AG10803 (cell line): ENCODE measurements around the gene RDH14.

Source experiments
- DNase-seq: peaks from one replicate; pipeline ENCODE4 v3.0.0; 2010; ENCODE audit warnings: low read depth
- H3K4me3 ChIP-seq: 2 replicates; pipeline ENCODE4 v1.5.1; 2011; ENCODE audit warnings: mild to moderate bottlenecking, low read length, control low read depth
- TF ChIP-seq, protein P1 (sequence below): conservative IDR thresholded peaks from 2 replicates; pipeline ENCODE4 v1.5.1; 2011; ENCODE audit warnings: mild to moderate bottlenecking, low read length, control low read depth, inconsistent platforms

The RDH14 gene

DNA sequence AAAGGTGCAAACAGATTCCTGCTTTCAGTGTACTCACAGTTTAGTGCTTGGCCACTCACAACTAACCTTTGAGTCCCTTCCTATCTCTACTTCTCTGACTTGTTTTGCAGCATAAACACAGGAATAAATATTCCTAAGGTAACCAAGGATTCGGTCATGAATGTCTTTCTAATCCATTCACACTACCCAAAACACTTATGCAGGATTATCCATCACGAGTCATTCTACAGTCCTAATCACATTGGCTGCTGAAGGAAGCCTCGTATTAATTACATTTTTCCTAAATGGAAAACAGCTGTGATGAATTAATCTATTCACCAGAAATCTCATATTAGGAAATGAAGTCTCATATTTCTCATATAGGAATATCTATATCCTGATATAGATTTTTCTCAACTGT, 16.3 kb downstream of the RDH14 start:
- DNase-seq = peak; percentile 12
- no peak overlapping the region for H3K4me3 ChIP-seq
- TF ChIP-seq, protein P1, sequence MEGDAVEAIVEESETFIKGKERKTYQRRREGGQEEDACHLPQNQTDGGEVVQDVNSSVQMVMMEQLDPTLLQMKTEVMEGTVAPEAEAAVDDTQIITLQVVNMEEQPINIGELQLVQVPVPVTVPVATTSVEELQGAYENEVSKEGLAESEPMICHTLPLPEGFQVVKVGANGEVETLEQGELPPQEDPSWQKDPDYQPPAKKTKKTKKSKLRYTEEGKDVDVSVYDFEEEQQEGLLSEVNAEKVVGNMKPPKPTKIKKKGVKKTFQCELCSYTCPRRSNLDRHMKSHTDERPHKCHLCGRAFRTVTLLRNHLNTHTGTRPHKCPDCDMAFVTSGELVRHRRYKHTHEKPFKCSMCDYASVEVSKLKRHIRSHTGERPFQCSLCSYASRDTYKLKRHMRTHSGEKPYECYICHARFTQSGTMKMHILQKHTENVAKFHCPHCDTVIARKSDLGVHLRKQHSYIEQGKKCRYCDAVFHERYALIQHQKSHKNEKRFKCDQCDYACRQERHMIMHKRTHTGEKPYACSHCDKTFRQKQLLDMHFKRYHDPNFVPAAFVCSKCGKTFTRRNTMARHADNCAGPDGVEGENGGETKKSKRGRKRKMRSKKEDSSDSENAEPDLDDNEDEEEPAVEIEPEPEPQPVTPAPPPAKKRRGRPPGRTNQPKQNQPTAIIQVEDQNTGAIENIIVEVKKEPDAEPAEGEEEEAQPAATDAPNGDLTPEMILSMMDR = no peak

DNA sequence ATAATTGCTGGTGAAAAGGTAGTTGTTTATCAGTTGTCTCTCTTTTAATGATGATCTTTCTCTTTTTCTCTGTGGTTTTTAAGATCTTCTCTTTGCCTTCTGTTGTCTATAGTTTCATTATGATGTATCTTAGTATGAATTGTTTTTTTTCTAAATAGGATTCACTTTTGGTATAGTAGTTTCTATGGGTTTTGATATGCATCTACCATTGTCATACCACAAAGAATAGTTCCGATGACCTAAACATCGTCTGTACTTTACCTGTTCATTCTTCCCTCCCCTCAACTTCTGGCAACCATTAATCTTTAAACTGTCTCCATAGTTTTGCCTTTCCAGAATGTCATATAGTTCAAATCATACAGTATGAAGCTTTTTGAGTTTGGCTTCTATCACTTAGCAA, 19.6 kb downstream of the RDH14 start:
- TF ChIP-seq, protein P1 = no peak
- H3K4me3 ChIP-seq = no peak overlapping the region
- no peak for DNase-seq

DNA sequence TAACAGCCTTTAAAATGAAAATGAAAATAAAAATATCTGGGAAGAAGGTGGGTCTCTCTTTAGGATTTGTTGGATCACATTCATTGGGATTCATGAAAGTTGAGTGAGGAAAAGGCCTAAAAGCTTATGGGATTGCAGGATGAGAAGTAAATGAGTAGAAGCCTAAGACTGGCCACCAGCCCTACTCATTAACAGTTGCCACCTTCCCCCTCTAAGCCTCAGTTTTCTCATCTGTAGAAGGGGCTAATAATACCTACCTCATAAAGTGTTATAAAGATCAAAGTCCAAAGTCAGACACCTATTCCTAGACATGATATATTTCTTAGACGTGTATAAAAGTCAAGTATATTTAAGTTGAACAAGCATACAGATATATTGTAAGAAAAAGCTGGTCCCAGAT, 23.8 kb downstream of the RDH14 start:
- DNase-seq = no peak
- TF ChIP-seq, protein P1 = no peak
- H3K4me3 ChIP-seq = no peak overlapping the region

DNA sequence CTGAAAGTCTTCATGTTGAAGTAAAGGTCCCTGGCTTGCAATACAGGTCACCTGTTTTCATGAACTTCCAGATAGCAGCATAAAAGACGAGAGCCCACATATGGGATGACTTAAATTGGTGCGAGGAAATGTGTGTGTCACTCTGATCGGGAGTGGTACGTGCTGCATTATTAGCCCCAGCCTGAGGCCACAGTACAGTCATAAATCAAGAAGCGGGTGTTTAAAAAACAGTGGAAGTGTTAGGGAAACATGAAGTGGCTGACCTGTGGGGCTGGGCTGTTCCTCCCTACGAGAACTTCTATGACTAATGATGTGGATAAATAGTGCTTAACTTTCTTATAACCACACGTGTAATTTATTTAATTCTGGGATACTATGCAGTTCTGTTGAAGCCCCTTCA, 24.4 kb downstream of the RDH14 start:
- no peak overlapping the region for H3K4me3 ChIP-seq
- DNase-seq = peak; percentile 51
- TF ChIP-seq, protein P1 = no peak

DNA sequence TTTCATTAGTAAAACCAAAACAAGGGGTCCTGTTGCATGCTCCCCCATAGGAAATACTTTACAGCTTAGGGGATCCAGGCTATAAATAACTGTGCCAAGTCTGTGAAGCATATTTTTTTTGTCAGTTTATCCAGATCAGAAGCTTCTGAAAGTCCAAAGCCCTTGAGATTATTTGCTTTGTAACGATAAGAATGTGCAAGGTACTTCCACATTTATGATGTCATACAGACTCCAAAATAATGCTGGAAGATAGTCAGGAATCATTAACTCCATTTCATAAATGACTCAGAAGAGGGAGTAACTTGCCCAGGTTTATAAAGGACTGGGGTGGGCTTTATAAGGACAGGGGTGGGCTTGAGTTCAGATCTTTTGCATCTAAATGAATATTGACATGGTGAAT, 29.3 kb downstream of the RDH14 start:
- TF ChIP-seq, protein P1 = no peak

DNA sequence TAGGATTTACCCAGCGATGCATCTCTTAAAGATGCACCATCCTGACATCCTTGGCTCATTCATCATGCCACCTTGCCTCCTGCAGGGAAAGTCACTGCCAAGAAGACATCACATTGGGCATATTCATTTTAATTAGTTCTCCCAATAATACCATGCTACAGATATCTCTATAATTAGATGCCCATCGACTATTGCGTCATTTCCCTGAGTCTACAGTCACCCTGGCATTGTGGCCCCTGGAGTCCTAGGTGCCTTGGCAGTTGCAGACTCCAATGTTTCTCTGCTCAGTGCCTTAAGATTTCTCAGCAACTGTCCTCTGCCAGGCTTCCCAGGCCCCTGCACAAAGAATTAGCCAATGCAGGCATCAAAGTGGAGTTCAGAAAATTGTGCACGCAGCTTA, 32.6 kb downstream of the RDH14 start:
- TF ChIP-seq, protein P1 = no peak
- H3K4me3 ChIP-seq = no peak overlapping the region
- DNase-seq = no peak

More for the DNA sequence above, 29.3 kb downstream of the RDH14 start:
- H3K4me3 ChIP-seq = no peak overlapping the region
- no peak for DNase-seq

DNA sequence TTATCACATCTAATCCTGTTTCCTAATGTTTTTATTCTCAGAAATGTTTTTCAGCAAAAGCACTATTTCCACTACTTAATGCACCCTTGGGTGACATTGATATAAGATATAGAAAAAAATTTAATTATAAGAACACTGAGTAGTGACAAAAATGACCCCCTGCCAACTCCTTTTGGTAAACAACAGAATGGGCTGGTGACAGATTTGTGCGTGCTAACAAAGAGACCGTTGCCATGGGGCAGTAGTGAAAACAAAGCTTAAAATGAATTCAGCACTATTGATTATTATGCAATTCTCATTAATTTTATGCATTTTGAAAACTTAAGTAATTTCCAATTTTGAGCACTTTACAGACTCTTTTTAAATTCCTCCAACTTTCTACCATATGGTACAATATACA, 33.1 kb downstream of the RDH14 start:
- TF ChIP-seq, protein P1 = no peak
- H3K4me3 ChIP-seq = no peak overlapping the region

More for the DNA sequence above, 33.1 kb downstream of the RDH14 start:
- no peak for DNase-seq
